GM12865 (cell line): ENCODE results near the gene ROCK2.
A peak's percentile ranks its signal among the peaks of the same experiment; 100 is the strongest.
"Not testable (repeated sequence)": the region's sequence is repeated elsewhere in the genome, so short reads cannot be mapped to it uniquely, and the experiment has no call there.

Experiments used
- DNase-seq: peaks from one replicate; pipeline ENCODE4 v3.0.0; 2010; ENCODE audit warnings: low read depth
- H3K4me3 ChIP-seq: 2 replicates; pipeline ENCODE4 v1.5.1; 2011; ENCODE audit warnings: mild to moderate bottlenecking, low read depth, low read length, control low read depth
- CTCF ChIP-seq: IDR thresholded peaks from 2 replicates; pipeline ENCODE4 v1.5.1; 2011; ENCODE audit warnings: low read length, control low read depth, low read depth, inconsistent platforms; ENCODE audit not compliant: insufficient read depth; ENCODE audit errors: missing control alignments

ROCK2 gene

GRCh38 chr2:11168488-11168887, 175.9 kb downstream of the ROCK2 start:
- DNase-seq, result no peak
- no peak overlapping the region for H3K4me3 ChIP-seq
- no peak for TF ChIP-seq CTCF

DNA sequence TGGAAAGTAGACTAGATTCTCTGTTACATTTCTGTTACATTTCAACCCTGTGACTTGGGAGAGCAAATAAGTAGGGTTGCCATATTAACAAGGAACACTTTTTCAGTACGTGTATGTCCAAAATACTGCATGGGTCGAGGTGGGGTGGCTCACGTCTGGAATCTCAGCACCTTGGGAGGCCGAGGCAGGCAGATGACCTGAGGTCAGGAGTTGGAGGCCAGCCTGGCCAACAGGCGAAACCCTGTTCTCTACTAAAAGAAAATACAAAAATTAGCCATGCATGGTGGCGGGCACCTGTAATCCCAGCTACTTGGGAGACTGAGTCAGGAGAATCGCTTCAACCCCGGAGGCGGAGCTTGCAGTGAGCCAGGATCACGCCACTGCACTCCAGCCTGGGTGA, 178.0 kb downstream of the ROCK2 start:
- no peak for DNase-seq
- no peak overlapping the region for H3K4me3 ChIP-seq
- TF ChIP-seq CTCF, result no peak

- H3K4me3 ChIP-seq, DNase-seq: not testable (repeated sequence)
Observed at GRCh38 chr2:11165046-11165445, 179.4 kb downstream of the ROCK2 start.

GRCh38 chr2:11163439-11164317, 180.8 kb downstream of the ROCK2 start:
- DNase-seq, result no peak
- H3K4me3 ChIP-seq, result no peak overlapping the region
- TF ChIP-seq CTCF, result no peak

DNA sequence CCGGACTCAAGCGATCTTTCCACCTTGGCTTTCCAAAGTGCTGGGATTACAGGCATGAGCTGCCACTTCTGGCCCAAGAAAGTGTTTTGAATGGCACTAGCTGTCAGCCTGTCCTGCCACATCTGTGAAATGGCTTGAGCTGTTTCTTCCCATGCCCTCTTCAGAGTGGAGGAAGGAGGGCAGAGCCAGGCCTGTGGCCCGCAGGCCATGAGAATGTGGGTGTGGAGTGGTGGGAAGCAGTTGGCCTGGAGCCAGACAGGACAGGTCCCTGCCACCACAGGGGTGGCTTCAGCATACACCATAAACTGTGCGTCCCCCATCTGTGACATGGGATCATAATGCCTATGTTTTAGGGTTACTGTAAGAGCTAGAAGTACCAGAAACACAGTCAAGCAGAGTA, 182.7 kb downstream of the ROCK2 start:
- no peak for TF ChIP-seq CTCF
- H3K4me3 ChIP-seq, result no peak overlapping the region
- no peak for DNase-seq

DNA sequence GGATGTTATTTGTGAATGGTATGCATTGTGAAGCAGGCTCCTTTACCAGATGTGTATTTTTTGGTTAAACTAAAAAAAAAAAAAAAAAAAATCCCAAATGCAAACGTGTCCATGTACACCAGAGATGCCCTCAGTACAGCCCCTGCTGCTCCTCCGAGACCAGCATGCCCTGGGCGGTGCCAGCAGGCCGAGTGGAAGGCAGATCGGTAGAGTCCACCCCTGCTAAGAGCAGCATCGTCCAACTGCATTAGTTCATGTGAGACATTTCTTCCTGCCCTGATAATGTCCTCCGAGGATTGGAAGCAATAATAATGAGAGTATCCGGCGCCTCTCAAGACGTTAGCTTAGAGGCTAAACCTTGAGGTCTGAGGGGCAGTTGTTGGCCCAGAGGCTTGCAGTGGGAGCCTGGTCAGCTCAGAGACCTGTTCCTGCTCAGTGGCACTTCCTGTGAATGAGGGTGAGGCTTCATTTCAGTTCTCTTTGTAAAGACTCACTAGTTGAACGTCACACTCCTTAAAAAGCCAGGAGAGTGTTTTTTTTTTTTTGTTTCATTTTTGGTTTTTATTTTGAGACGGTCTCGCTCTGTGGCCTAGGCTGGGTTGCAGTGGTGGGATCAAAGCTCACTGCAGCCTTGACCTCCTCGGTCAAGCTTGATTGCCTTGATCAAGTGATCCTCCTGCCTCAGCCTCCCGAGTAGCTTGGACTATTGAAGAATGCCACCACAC, 183.5 kb downstream of the ROCK2 start:
- no peak for TF ChIP-seq CTCF
- no peak overlapping the region for H3K4me3 ChIP-seq
- DNase-seq, result peak; percentile 53

DNA sequence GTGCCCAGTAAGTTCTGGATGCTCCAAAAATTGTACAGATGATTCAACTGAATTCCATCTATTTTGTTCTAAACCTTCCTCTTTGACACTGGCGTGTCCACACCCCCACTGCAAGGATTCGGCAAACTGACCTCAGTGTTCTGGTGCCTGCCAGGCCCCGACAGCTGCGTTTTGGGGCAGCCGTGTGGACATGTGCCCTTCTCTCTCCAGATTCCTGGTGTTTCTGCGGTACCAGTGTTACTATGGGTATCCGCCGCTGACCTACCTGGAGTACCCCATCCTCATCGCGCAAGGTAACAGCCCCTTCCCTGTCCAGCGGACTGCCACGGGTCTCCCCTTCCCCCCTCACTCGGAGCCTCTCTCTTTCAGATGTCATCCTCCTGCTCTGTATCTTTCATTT, 184.2 kb downstream of the ROCK2 start:
- TF ChIP-seq CTCF, result no peak
- DNase-seq, result no peak
- H3K4me3 ChIP-seq, result no peak overlapping the region
